SK-N-SH (cell line): ENCODE data around the gene LARGE1. TPM values are rescaled to one million over a fixed set of nuclear protein-coding genes. Genes with fewer than 3 reads are reported as not detected.

Experiments used
- CTCF ChIA-PET: fragments of 300-600, 350-600 bp; formaldehyde crosslinking; extraction: SDS; loops from one replicate; lab custom pipeline; 2021; lab: Yijun Ruan, JAX
- POLR2A ChIA-PET: fragments of 350-600 bp; sonication (Branson Sonifier 250); formaldehyde crosslinking; extraction: SDS; loops from one replicate; lab custom pipeline; 2020; ENCODE audit warnings: antibody characterized with exemption, inconsistent platforms; lab: Yijun Ruan, JAX
- DNase-seq: peaks from one replicate; pipeline ENCODE4 v3.0.0; 2012
- H2AFZ ChIP-seq: fragments of 200-600 bp; sonication (generic); 2 replicates; pipeline ENCODE4 v1.8.1; 2016; ENCODE audit warnings: antibody characterized with exemption, mild to moderate bottlenecking, low read depth
- H3F3A ChIP-seq: fragments of 200-600 bp; sonication (generic); replicated peaks from 2 replicates; pipeline ENCODE3; 2016; ENCODE audit warnings: antibody characterized with exemption, mild to moderate bottlenecking; ENCODE audit not compliant: insufficient read depth
- H3K27ac ChIP-seq, 2 experiments: fragments of 200-500 bp in 1 of 2; fragments of 200-600 bp in 1 of 2; sonication (Bioruptor generic) in 1 of 2; sonication (generic), shearing (Covaris generic) in 1 of 2; 2 replicates each; pipeline versions ENCODE4 v1.5.1 to v1.6.1; 2014 to 2016; ENCODE audit warnings: low read depth in 2 of 2, inconsistent platforms in 1 of 2, low read length in 1 of 2, mild to moderate bottlenecking in 1 of 2, mixed read lengths in 1 of 2
- H3K27me3 ChIP-seq: fragments of 200-600 bp; sonication (generic), shearing (Covaris generic); 2 replicates; pipeline ENCODE4 v1.6.1; 2016; ENCODE audit warnings: mixed run types; ENCODE audit not compliant: insufficient read depth
- H3K36me3 ChIP-seq, 2 experiments: fragments of 200-500 bp in 1 of 2; fragments of 200-600 bp in 1 of 2; sonication (Bioruptor generic) in 1 of 2; sonication (generic) in 1 of 2; replicated peaks in 1 of 2; 2 replicates each; pipeline versions ENCODE3 to v1.5.1; 2014 to 2016; ENCODE audit warnings: low read length in 1 of 2, mild to moderate bottlenecking in 1 of 2; ENCODE audit not compliant: insufficient read depth in 2 of 2, control insufficient read depth in 1 of 2
- H3K4me1 ChIP-seq, 2 experiments: fragments of 200-500 bp in 1 of 2; fragments of 200-600 bp in 1 of 2; sonication (Bioruptor generic) in 1 of 2; sonication (generic), shearing (Covaris generic) in 1 of 2; 2 replicates each; pipeline versions ENCODE4 v1.5.1 to v1.6.1; 2014 to 2016; ENCODE audit warnings: low read depth in 1 of 2, low read length in 1 of 2, mixed run types in 1 of 2; ENCODE audit not compliant: insufficient read depth in 2 of 2, control insufficient read depth in 1 of 2
- H3K4me2 ChIP-seq: fragments of 200-600 bp; sonication (generic), shearing (Covaris generic); 2 replicates; pipeline ENCODE4 v1.6.1; 2017; ENCODE audit warnings: mixed run types
- H3K4me3 ChIP-seq, 2 experiments: fragments of 200-500 bp in 1 of 2; fragments of 200-600 bp in 1 of 2; sonication (Bioruptor generic) in 1 of 2; sonication (generic), shearing (Covaris generic) in 1 of 2; 2 replicates each; pipeline versions ENCODE4 v1.5.1 to v1.8.1; 2014 to 2016; ENCODE audit warnings: low read depth in 2 of 2, inconsistent platforms in 1 of 2, low read length in 1 of 2, mild to moderate bottlenecking in 1 of 2, mixed read lengths in 1 of 2, moderate library complexity in 1 of 2
- H3K79me2 ChIP-seq: fragments of 200-600 bp; sonication (generic); 2 replicates; pipeline ENCODE4 v1.8.1; 2017; ENCODE audit warnings: mild to moderate bottlenecking; ENCODE audit not compliant: insufficient read depth
- H3K9ac ChIP-seq: fragments of 200-600 bp; sonication (generic); 2 replicates; pipeline ENCODE4 v1.6.1; 2017; ENCODE audit warnings: mixed run types
- H3K9me2 ChIP-seq: fragments of 200-600 bp; sonication (generic); 2 replicates; pipeline ENCODE4 v1.6.1; 2017; ENCODE audit warnings: mixed run types
- H3K9me3 ChIP-seq: fragments of 200-600 bp; sonication (generic); 2 replicates; pipeline ENCODE4 v1.6.1; 2017; ENCODE audit warnings: mixed run types, mild to moderate bottlenecking, moderate library complexity
- H4K20me1 ChIP-seq: fragments of 200-600 bp; sonication (generic); 2 replicates; pipeline ENCODE4 v1.6.1; 2017; ENCODE audit warnings: mild to moderate bottlenecking, mixed run types; ENCODE audit not compliant: insufficient read depth
- CHD2 ChIP-seq: fragments of 150-350 bp; IDR thresholded peaks from 2 replicates; pipeline ENCODE4 v1.6.1; 2018; ENCODE audit warnings: low read length; ENCODE audit not compliant: partially characterized antibody
- ELF1 ChIP-seq: IDR thresholded peaks from 2 replicates; pipeline ENCODE4 v1.4.0; 2012
- EP300 ChIP-seq, 2 experiments: IDR thresholded peaks; 2 replicates each; pipeline versions ENCODE4 v1.4.0 to v1.6.1; 2012; ENCODE audit warnings: borderline replicate concordance in 1 of 2, low read depth in 1 of 2, low read length in 1 of 2
- EZH2phosphoT487 ChIP-seq: fragments of 200-600 bp; sonication (generic); IDR thresholded peaks from 2 replicates; pipeline ENCODE4 v1.6.1; 2017; ENCODE audit warnings: low read depth, mixed run types, mild to moderate bottlenecking, antibody characterized with exemption, moderate library complexity, borderline replicate concordance
- FOSL2 ChIP-seq: IDR thresholded peaks from 2 replicates; pipeline ENCODE4 v1.4.0; 2012; ENCODE audit warnings: low read depth, mild to moderate bottlenecking, moderate library complexity, borderline replicate concordance
- FOXJ3 ChIP-seq: sonication (generic); formaldehyde crosslinking; IDR thresholded peaks from 2 replicates; pipeline ENCODE4 v1.5.1; 2020; ENCODE audit warnings: mild to moderate bottlenecking, missing genetic modification reagents
- FOXM1 ChIP-seq: IDR thresholded peaks from 2 replicates; pipeline ENCODE4 v1.4.0; 2012; ENCODE audit warnings: low read depth, mild to moderate bottlenecking
- GATA2 ChIP-seq: sonication (generic); formaldehyde crosslinking; IDR thresholded peaks from 2 replicates; pipeline ENCODE4 v1.5.0; 2020; ENCODE audit warnings: mild to moderate bottlenecking, missing genetic modification reagents
- JUND ChIP-seq: IDR thresholded peaks from 2 replicates; pipeline ENCODE4 v1.4.0; 2012
- RXRA ChIP-seq: IDR thresholded peaks from 2 replicates; pipeline ENCODE4 v1.4.0; 2012; ENCODE audit warnings: low read depth, mild to moderate bottlenecking, borderline replicate concordance
- SIN3A ChIP-seq: IDR thresholded peaks from 2 replicates; pipeline ENCODE4 v1.6.1; 2012; ENCODE audit warnings: low read depth, mild to moderate bottlenecking, low read length, moderate library complexity, borderline replicate concordance
- SMC3 ChIP-seq: IDR thresholded peaks from 2 replicates; pipeline ENCODE4 v1.6.1; 2012; ENCODE audit warnings: low read depth, low read length, improper control_type of control experiment
- TAF1 ChIP-seq: IDR thresholded peaks from 2 replicates; pipeline ENCODE4 v1.6.1; 2012; ENCODE audit warnings: low read depth, mild to moderate bottlenecking, low read length, moderate library complexity, borderline replicate concordance
- TEAD4 ChIP-seq: IDR thresholded peaks from 2 replicates; pipeline ENCODE4 v1.4.0; 2012; ENCODE audit warnings: mild to moderate bottlenecking, borderline replicate concordance; ENCODE audit not compliant: insufficient read depth
- YY1 ChIP-seq: IDR thresholded peaks from 2 replicates; pipeline ENCODE4 v1.4.0; 2012; ENCODE audit warnings: low read depth, mild to moderate bottlenecking
- WGBS: methylation state at CpG from one replicate; pipeline ENCODE4 v1.1.6; 2017; ENCODE audit warnings: low lambda C conversion rate; 5-methylcytosine and 5-hydroxymethylcytosine counted together
- polyA plus RNA-seq, 3 experiments: library from polyadenylated mRNA; depleted of rRNA; stranded (reverse); fragments of >200 nt; gene quantifications; 2 replicates each; pipeline ENCODE4 v1.2.3, GENCODE V29; 2012
- TF ChIP-seq, protein P1 (sequence below): fragments of 150-350 bp; IDR thresholded peaks from 2 replicates; pipeline ENCODE4 v1.6.1; 2016; ENCODE audit warnings: mild to moderate bottlenecking, low read depth, low read length
- TF ChIP-seq, protein P2 (sequence below): IDR thresholded peaks from 2 replicates; pipeline ENCODE4 v1.6.1; 2012; ENCODE audit warnings: mild to moderate bottlenecking, low read depth, low read length, moderate library complexity
- TF ChIP-seq, protein P3 (sequence below): IDR thresholded peaks from 2 replicates; pipeline ENCODE4 v1.4.0; 2012; ENCODE audit warnings: low read depth

Gene LARGE1
- polyA plus RNA-seq, 1 of the 3 experiments (the other 2 are of a cell fraction), result 1.1 TPM

DNA sequence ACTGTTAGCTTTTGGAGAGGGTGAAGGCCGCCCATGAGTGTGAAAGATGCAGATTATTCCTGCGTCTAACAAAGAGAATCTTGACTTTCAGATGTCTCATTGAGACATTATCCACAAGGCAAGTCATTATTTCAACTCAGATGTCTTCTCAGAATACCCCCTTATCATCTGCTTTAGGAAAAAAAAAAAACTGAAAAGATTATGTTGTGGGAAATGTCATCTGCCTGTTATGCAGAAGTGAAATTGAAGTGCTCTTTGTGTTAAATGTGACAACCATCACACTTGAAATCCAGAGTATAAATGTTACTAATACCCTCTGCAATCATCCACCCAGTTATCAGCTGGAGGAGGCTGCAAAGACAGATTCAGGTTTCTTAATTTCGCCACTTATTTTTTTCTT, 239.6 kb downstream of the LARGE1 start:
- H3K27me3 ChIP-seq, result no peaks in the 10 kb centered on the region
- WGBS, result 75% methylated on average over 3 of the region's 3 CpGs
- H2AFZ ChIP-seq, result no peak overlapping the region
- H3K9ac ChIP-seq, result no peak overlapping the region
- H3K9me3 ChIP-seq, result no peaks in the 10 kb centered on the region
- TF ChIP-seq EZH2phosphoT487 (no peak), RXRA (no peak), FOSL2 (no peak), TEAD4 (no peak), YY1 (no peak), JUND (no peak), GATA2 (CRISPR knock-in tag) (no peak), TAF1 (no peak), FOXJ3 (no peak), FOXM1 (no peak)
- H3K9me2 ChIP-seq, result no peaks in the 10 kb centered on the region
- H4K20me1 ChIP-seq, result no peaks in the 10 kb centered on the region
- no peak for DNase-seq
- H3K79me2 ChIP-seq, result no peaks in the 10 kb centered on the region
- no peak overlapping the region for H3K27ac ChIP-seq
- no peak overlapping the region for H3K4me3 ChIP-seq
- H3K4me1 ChIP-seq, result no peaks in the 10 kb centered on the region; a peak in 1 of 4 replicates
- H3K4me2 ChIP-seq, result no peak overlapping the region
- H3F3A ChIP-seq, result no peaks in the 10 kb centered on the region
- ChIA-PET CTCF (no interaction called here), POLR2A (no interaction called here)
- H3K36me3 ChIP-seq, result no peaks in the 10 kb centered on the region

DNA sequence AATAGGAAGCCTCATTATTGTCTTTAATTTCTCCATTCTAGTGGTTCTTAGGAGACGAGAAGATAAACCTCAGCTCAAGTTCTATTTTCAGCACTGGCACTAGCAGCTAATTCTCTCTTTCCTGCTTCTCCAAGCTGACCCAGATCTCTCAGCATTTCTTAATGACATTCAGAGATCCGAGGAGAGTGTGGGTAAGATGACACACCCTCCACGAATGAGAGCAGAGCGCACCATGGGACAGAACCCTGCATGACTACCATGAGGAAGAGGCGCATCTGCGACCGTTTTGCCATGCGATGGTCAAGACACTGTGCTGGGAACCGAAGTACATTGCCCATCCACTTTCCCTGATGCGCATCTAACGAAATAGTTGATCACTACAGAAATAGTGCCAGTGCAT, 241.8 kb downstream of the LARGE1 start:
- TF ChIP-seq, protein P1, sequence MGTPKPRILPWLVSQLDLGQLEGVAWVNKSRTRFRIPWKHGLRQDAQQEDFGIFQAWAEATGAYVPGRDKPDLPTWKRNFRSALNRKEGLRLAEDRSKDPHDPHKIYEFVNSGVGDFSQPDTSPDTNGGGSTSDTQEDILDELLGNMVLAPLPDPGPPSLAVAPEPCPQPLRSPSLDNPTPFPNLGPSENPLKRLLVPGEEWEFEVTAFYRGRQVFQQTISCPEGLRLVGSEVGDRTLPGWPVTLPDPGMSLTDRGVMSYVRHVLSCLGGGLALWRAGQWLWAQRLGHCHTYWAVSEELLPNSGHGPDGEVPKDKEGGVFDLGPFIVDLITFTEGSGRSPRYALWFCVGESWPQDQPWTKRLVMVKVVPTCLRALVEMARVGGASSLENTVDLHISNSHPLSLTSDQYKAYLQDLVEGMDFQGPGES, result no peak
- TF ChIP-seq GATA2 (CRISPR knock-in tag) (no peak), JUND (no peak), SIN3A (no peak), ELF1 (no peak), EP300 (IDR thresholded peaks at IDR 0.05; ENCODE audit: borderline replicate concordance in 1 of 2, low read depth in 1 of 2, low read length in 1 of 2) (no peak), SMC3 (no peak), FOXM1 (no peak), CHD2 (no peak)
- TF ChIP-seq, protein P2, sequence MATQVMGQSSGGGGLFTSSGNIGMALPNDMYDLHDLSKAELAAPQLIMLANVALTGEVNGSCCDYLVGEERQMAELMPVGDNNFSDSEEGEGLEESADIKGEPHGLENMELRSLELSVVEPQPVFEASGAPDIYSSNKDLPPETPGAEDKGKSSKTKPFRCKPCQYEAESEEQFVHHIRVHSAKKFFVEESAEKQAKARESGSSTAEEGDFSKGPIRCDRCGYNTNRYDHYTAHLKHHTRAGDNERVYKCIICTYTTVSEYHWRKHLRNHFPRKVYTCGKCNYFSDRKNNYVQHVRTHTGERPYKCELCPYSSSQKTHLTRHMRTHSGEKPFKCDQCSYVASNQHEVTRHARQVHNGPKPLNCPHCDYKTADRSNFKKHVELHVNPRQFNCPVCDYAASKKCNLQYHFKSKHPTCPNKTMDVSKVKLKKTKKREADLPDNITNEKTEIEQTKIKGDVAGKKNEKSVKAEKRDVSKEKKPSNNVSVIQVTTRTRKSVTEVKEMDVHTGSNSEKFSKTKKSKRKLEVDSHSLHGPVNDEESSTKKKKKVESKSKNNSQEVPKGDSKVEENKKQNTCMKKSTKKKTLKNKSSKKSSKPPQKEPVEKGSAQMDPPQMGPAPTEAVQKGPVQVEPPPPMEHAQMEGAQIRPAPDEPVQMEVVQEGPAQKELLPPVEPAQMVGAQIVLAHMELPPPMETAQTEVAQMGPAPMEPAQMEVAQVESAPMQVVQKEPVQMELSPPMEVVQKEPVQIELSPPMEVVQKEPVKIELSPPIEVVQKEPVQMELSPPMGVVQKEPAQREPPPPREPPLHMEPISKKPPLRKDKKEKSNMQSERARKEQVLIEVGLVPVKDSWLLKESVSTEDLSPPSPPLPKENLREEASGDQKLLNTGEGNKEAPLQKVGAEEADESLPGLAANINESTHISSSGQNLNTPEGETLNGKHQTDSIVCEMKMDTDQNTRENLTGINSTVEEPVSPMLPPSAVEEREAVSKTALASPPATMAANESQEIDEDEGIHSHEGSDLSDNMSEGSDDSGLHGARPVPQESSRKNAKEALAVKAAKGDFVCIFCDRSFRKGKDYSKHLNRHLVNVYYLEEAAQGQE, result no peak
- TF ChIP-seq, protein P3, sequence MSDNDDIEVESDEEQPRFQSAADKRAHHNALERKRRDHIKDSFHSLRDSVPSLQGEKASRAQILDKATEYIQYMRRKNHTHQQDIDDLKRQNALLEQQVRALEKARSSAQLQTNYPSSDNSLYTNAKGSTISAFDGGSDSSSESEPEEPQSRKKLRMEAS, result no peak
- DNase-seq, result no peak
- no peak overlapping the region for H3K9ac ChIP-seq
- CTCF ChIA-PET, result interaction anchor here (1.2 kb wide), 1 partner anchor 245 kb away, joined by 3 read pairs; no protein-coding TSS in a partner anchor
- H3K9me3 ChIP-seq, result no peaks in the 10 kb centered on the region
- H4K20me1 ChIP-seq, result no peaks in the 10 kb centered on the region
- no peaks in the 10 kb centered on the region; a peak in 1 of 4 replicates for H3K4me1 ChIP-seq
- H3K4me2 ChIP-seq, result no peak overlapping the region
- H3F3A ChIP-seq, result no peaks in the 10 kb centered on the region
- no peak overlapping the region for H2AFZ ChIP-seq
- H3K27me3 ChIP-seq, result no peaks in the 10 kb centered on the region
- no peak overlapping the region for H3K4me3 ChIP-seq
- H3K27ac ChIP-seq, result no peak overlapping the region
- no peaks in the 10 kb centered on the region for H3K79me2 ChIP-seq
- H3K9me2 ChIP-seq, result no peaks in the 10 kb centered on the region
- POLR2A ChIA-PET, result no interaction called here
- no peaks in the 10 kb centered on the region for H3K36me3 ChIP-seq
- WGBS, result 67% methylated on average over 11 of the region's 11 CpGs
